Measurements from ENCODE around the gene LGALS14. TPM values are rescaled to one million over a fixed set of nuclear protein-coding genes. Genes with fewer than 3 reads are reported as not detected.

Gene LGALS14
- total and polyA plus RNA-seq, 5 experiments from 2014 or later = not detected

Other genes with a start within 250 kb of the LGALS14 start
- 10 to 100 TPM; 47.5 to 52.1 TPM for gene TIMM50, start 223.6 kb upstream of the LGALS14 start, total RNA-seq
- gene TIMM50, start 223.6 kb upstream of the LGALS14 start, polyA plus RNA-seq = 10 to 100 TPM; 41.4 to 53.3 (median 44.6) TPM
- under 1 TPM; 0.22 to 0.36 TPM for gene DLL3, start 205.5 kb upstream of the LGALS14 start, total RNA-seq
- 1 to 10 TPM; 1.1 to 1.9 (median 1.8) TPM for gene DLL3, start 205.5 kb upstream of the LGALS14 start, polyA plus RNA-seq
- not detected for gene SELENOV, start 189.3 kb upstream of the LGALS14 start, total RNA-seq
- not detected for gene SELENOV, start 189.3 kb upstream of the LGALS14 start, polyA plus RNA-seq
- 1 to 10 TPM; 5.9 to 7.7 TPM for gene EID2B, start 171.6 kb upstream of the LGALS14 start, total RNA-seq
- 1 to 10 TPM; 4.9 to 7.6 (median 6.4) TPM for gene EID2B, start 171.6 kb upstream of the LGALS14 start, polyA plus RNA-seq
- 10 to 100 TPM; 20.3 to 21.2 TPM for gene EID2, start 164.3 kb upstream of the LGALS14 start, total RNA-seq
- gene EID2, start 164.3 kb upstream of the LGALS14 start, polyA plus RNA-seq = 10 to 100 TPM; 19.8 to 37.1 (median 22.1) TPM
- gene LGALS13, start 102.0 kb upstream of the LGALS14 start, total RNA-seq = not detected
- gene LGALS13, start 102.0 kb upstream of the LGALS14 start, polyA plus RNA-seq = not detected
- gene LGALS16, start 48.6 kb upstream of the LGALS14 start, total RNA-seq = not detected
- gene LGALS16, start 48.6 kb upstream of the LGALS14 start, polyA plus RNA-seq = not detected
- gene CLC, start 33.5 kb downstream of the LGALS14 start, total RNA-seq = not detected
- not detected for gene CLC, start 33.5 kb downstream of the LGALS14 start, polyA plus RNA-seq
- not detected for gene LEUTX, start 74.4 kb downstream of the LGALS14 start, total RNA-seq
- not detected for gene LEUTX, start 74.4 kb downstream of the LGALS14 start, polyA plus RNA-seq
- gene DYRK1B, start 129.7 kb downstream of the LGALS14 start, total RNA-seq = 10 to 100 TPM; 18.0 to 19.7 TPM
- gene DYRK1B, start 129.7 kb downstream of the LGALS14 start, polyA plus RNA-seq = 1 to 10 TPM; 5.2 to 6.2 (median 5.6) TPM
- 100 to 1,000 TPM; 336 to 365 TPM for gene FBL, start 141.9 kb downstream of the LGALS14 start, total RNA-seq
- gene FBL, start 141.9 kb downstream of the LGALS14 start, polyA plus RNA-seq = 100 to 1,000 TPM; 231 to 246 (median 236) TPM
- 100 to 1,000 TPM; 223 to 230 TPM for gene FCGBP, start 230.2 kb downstream of the LGALS14 start, total RNA-seq
- 10 to 100 TPM in 1 of 3 donors, 1 to 10 TPM in 2; 2.7 to 11.6 (median 3.1) TPM for gene FCGBP, start 230.2 kb downstream of the LGALS14 start, polyA plus RNA-seq

Data from naive thymus-derived CD8-positive, alpha-beta T cell (primary cell).